ENCODE measurements around the gene SPATA31E1. TPM values are rescaled to one million over a fixed set of nuclear protein-coding genes. Genes with fewer than 3 reads are reported as not detected.

Gene SPATA31E1
- total RNA-seq, 1 donor = under 0.01 TPM

DNA sequence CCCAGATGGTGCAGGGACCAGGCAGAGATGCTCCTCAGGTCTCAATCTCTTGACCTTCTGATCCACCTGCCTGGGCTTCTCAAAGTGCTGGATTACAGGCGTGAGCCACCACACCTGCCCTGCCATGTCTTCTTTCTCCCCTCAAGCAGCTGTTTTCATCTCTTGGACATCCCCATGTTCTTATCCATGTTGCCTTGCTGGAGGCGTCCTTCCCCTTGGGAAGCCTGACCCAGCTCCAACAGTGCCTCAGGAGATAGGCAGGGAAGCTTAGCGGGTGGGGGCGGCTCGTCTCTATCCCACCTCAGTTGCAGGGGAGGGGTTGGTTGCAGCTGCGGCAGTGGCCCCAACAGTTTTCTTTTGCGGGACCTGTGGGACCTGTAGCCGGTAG lies 24.7 kb upstream of the SPATA31E1 start:
- TF ChIP-seq, protein P1, sequence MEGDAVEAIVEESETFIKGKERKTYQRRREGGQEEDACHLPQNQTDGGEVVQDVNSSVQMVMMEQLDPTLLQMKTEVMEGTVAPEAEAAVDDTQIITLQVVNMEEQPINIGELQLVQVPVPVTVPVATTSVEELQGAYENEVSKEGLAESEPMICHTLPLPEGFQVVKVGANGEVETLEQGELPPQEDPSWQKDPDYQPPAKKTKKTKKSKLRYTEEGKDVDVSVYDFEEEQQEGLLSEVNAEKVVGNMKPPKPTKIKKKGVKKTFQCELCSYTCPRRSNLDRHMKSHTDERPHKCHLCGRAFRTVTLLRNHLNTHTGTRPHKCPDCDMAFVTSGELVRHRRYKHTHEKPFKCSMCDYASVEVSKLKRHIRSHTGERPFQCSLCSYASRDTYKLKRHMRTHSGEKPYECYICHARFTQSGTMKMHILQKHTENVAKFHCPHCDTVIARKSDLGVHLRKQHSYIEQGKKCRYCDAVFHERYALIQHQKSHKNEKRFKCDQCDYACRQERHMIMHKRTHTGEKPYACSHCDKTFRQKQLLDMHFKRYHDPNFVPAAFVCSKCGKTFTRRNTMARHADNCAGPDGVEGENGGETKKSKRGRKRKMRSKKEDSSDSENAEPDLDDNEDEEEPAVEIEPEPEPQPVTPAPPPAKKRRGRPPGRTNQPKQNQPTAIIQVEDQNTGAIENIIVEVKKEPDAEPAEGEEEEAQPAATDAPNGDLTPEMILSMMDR (IDR thresholded peaks at IDR 0.05; ENCODE audit: extremely low read depth, low read depth, low read length) = no peak
- Histone ChIP-seq H2AFZ (ENCODE audit: low read length) (no peak overlapping the region), H3K27me3 (ENCODE audit: insufficient read depth, low read length) (no peaks in the 10 kb centered on the region), H3K4me2 (ENCODE audit: insufficient read depth, low read length) (no peak overlapping the region), H3K36me3 (ENCODE audit: insufficient read depth, low read length) (no peaks in the 10 kb centered on the region), H3K27ac (ENCODE audit: low read depth, low read length) (no peak overlapping the region), H3K79me2 (ENCODE audit: insufficient read depth, low read length) (no peaks in the 10 kb centered on the region), H3K4me3 (ENCODE audit: insufficient read depth, low read length) (no peak overlapping the region), H4K20me1 (ENCODE audit: insufficient read depth, low read length) (no peaks in the 10 kb centered on the region), H3K9me3 (ENCODE audit: low read depth, low read length) (no peaks in the 10 kb centered on the region), H3K4me1 (ENCODE audit: insufficient read depth, low read length) (peaks cover 9% of the 10 kb centered on the region)
- DNase-seq (ENCODE audit: insufficient read length, low spot score, missing footprints) = no peak

DNA sequence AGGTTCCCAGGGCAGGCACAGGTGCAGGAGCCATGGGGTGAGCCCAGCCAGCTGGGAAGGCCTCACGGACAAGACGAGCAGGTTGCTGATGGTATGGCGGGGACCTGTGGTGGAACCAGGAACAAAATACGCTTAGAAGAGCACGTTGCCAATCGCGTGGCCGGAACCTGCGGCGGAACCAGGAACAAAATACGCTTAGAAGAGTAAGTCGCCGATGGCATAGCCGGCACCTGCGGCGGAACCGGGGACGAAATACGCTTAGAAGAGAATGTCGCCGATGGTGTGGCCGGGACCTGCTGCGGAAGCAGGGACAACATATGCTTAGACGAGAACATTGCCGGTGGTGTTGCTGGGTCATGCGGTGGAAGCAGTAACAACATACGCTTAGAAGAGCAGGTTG lies 23.5 kb upstream of the SPATA31E1 start:
- no peak for DNase-seq (ENCODE audit: insufficient read length, low spot score, missing footprints)
- no peaks in the 10 kb centered on the region for H3K9me3 ChIP-seq (ENCODE audit: low read depth, low read length)
- no peaks in the 10 kb centered on the region for H3K79me2 ChIP-seq (ENCODE audit: insufficient read depth, low read length)
- H3K4me3 ChIP-seq (ENCODE audit: insufficient read depth, low read length) = no peak overlapping the region
- no peaks in the 10 kb centered on the region for H3K27me3 ChIP-seq (ENCODE audit: insufficient read depth, low read length)
- no peak overlapping the region for H3K4me2 ChIP-seq (ENCODE audit: insufficient read depth, low read length)
- H3K27ac ChIP-seq (ENCODE audit: low read depth, low read length) = no peak overlapping the region
- H3K36me3 ChIP-seq (ENCODE audit: insufficient read depth, low read length) = no peaks in the 10 kb centered on the region
- no peak overlapping the region for H2AFZ ChIP-seq (ENCODE audit: low read length)
- no peaks in the 10 kb centered on the region for H4K20me1 ChIP-seq (ENCODE audit: insufficient read depth, low read length)
- peaks cover 14% of the 10 kb centered on the region for H3K4me1 ChIP-seq (ENCODE audit: insufficient read depth, low read length)
- TF ChIP-seq, protein P1 (IDR thresholded peaks at IDR 0.05; ENCODE audit: extremely low read depth, low read depth, low read length) = no peak

DNA sequence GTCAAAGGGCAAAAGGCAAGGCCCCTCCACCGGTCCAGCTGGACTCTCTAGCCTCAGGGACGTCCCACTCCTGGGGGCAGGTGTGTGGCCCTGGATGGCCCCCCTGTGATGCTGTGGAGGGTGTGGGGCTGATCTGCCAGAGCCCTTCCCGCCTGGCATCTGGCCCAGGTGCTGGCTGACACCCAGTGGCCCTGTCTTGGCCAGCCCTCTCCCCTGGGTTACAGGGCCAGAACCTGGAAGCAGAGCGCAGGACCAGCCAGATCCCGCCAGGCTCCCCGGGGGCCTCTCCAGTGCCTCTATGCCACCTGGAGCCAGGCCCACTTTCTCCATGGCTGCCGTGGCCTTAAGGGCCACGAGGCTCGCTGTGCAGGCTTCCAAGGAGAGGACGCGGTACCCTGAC lies 22.9 kb upstream of the SPATA31E1 start:
- Histone ChIP-seq H3K4me1 (ENCODE audit: insufficient read depth, low read length) (peaks cover 14% of the 10 kb centered on the region), H2AFZ (ENCODE audit: low read length) (no peak overlapping the region), H4K20me1 (ENCODE audit: insufficient read depth, low read length) (no peaks in the 10 kb centered on the region), H3K9me3 (ENCODE audit: low read depth, low read length) (no peaks in the 10 kb centered on the region), H3K36me3 (ENCODE audit: insufficient read depth, low read length) (no peaks in the 10 kb centered on the region), H3K4me3 (ENCODE audit: insufficient read depth, low read length) (no peak overlapping the region), H3K27ac (ENCODE audit: low read depth, low read length) (no peak overlapping the region), H3K4me2 (ENCODE audit: insufficient read depth, low read length) (no peak overlapping the region), H3K27me3 (ENCODE audit: insufficient read depth, low read length) (no peaks in the 10 kb centered on the region), H3K79me2 (ENCODE audit: insufficient read depth, low read length) (no peaks in the 10 kb centered on the region)
- TF ChIP-seq, protein P1 (IDR thresholded peaks at IDR 0.05; ENCODE audit: extremely low read depth, low read depth, low read length) = no peak
- DNase-seq (ENCODE audit: insufficient read length, low spot score, missing footprints) = no peak

DNA sequence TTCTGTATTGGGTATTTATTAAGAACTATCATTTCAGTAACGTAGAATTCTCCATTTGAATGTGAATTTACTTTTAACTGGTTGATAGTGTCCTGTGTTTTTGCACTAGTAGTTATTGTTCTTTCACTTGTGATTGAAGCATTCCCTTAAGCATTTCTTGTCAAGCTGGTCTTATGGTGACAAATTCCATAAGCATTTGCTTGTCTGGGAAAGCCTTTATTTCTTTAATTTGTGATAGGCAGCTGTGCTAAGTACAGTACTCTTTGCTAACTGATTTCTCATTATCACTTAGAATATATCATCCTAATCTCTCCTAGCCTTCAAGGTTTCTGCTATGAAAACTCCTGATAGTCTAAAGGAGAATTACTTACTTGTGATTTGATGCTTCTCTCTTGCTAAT lies 21.3 kb upstream of the SPATA31E1 start:
- H3K9me3 ChIP-seq (ENCODE audit: low read depth, low read length) = no peaks in the 10 kb centered on the region
- H3K79me2 ChIP-seq (ENCODE audit: insufficient read depth, low read length) = no peaks in the 10 kb centered on the region
- H4K20me1 ChIP-seq (ENCODE audit: insufficient read depth, low read length) = no peaks in the 10 kb centered on the region
- no peaks in the 10 kb centered on the region for H3K27me3 ChIP-seq (ENCODE audit: insufficient read depth, low read length)
- H3K4me2 ChIP-seq (ENCODE audit: insufficient read depth, low read length) = no peak overlapping the region
- H3K4me1 ChIP-seq (ENCODE audit: insufficient read depth, low read length) = peaks cover 17% of the 10 kb centered on the region
- no peak overlapping the region for H3K27ac ChIP-seq (ENCODE audit: low read depth, low read length)
- no peak overlapping the region for H2AFZ ChIP-seq (ENCODE audit: low read length)
- H3K4me3 ChIP-seq (ENCODE audit: insufficient read depth, low read length) = no peak overlapping the region
- no peaks in the 10 kb centered on the region for H3K36me3 ChIP-seq (ENCODE audit: insufficient read depth, low read length)
- TF ChIP-seq, protein P1 (IDR thresholded peaks at IDR 0.05; ENCODE audit: extremely low read depth, low read depth, low read length) = no peak
- DNase-seq (ENCODE audit: insufficient read length, low spot score, missing footprints) = no peak

Data from osteoblast (primary cell).